Measurements from ENCODE around the gene ZFPL1. TPM values are rescaled to one million over a fixed set of nuclear protein-coding genes. Genes with fewer than 3 reads are reported as not detected.

Gene ZFPL1
- total RNA-seq, 4 donors from 2014 or later: 24.1 to 50.7 (median 43.7) TPM

GRCh38 chr11:65064847-65065240 lies 19.2 kb upstream of the ZFPL1 start:
- H3K36me3 ChIP-seq: no peaks in the 10 kb centered on the region
- H3K4me1 ChIP-seq: no peaks in the 10 kb centered on the region
- no peak overlapping the region for H3K27ac ChIP-seq (replicated peaks in 1 of 4)
- no peak for DNase-seq (ENCODE audit: extremely low spot score)
- WGBS: 75% methylated on average over 4 of the region's 4 CpGs
- TF ChIP-seq POLR2A (IDR thresholded peaks at IDR 0.05; ENCODE audit: low read depth) (no peak), CTCF (IDR thresholded peaks at IDR 0.05) (no peak), POLR2AphosphoS5 (IDR thresholded peaks at IDR 0.05) (no peak), EP300 (IDR thresholded peaks at IDR 0.05) (no peak)
- H3K27me3 ChIP-seq: no peaks in the 10 kb centered on the region
- no peak overlapping the region for H3K4me3 ChIP-seq
- H3K9me3 ChIP-seq: no peaks in the 10 kb centered on the region
- intact Hi-C loops (cut with DNase I): loop anchor here (10.0 kb wide), 1 partner anchor 690 kb away; no protein-coding TSS in a partner anchor

GRCh38 chr11:65065851-65066250 lies 18.2 kb upstream of the ZFPL1 start:
- no peaks in the 10 kb centered on the region for H3K4me1 ChIP-seq

GRCh38 chr11:65066315-65066714 lies 17.7 kb upstream of the ZFPL1 start:
- H3K4me1 ChIP-seq: no peaks in the 10 kb centered on the region
- H3K36me3 ChIP-seq: no peaks in the 10 kb centered on the region
- H3K27me3 ChIP-seq: no peaks in the 10 kb centered on the region
- no peak overlapping the region for H3K27ac ChIP-seq (replicated peaks in 1 of 4)
- no peaks in the 10 kb centered on the region for H3K9me3 ChIP-seq
- DNase-seq (ENCODE audit: extremely low spot score): no peak
- intact Hi-C loops (cut with DNase I): loop anchor here (10.0 kb wide), 1 partner anchor 688 kb away; no protein-coding TSS in a partner anchor
- H3K4me3 ChIP-seq: no peak overlapping the region
- WGBS: 71% methylated on average over 4 of the region's 11 CpGs
- TF ChIP-seq CTCF (IDR thresholded peaks at IDR 0.05) (no peak), POLR2AphosphoS5 (IDR thresholded peaks at IDR 0.05) (no peak), POLR2A (IDR thresholded peaks at IDR 0.05; ENCODE audit: low read depth) (no peak), EP300 (IDR thresholded peaks at IDR 0.05) (no peak)

More at GRCh38 chr11:65065851-65066250, 18.2 kb upstream of the ZFPL1 start:
- DNase-seq (ENCODE audit: extremely low spot score): no peak
- Histone ChIP-seq H3K27ac (replicated peaks in 1 of 4) (no peak overlapping the region), H3K9me3 (no peaks in the 10 kb centered on the region), H3K27me3 (no peaks in the 10 kb centered on the region), H3K4me3 (no peak overlapping the region), H3K36me3 (no peaks in the 10 kb centered on the region)
- intact Hi-C loops (cut with DNase I): loop anchor here (10.0 kb wide), 1 partner anchor 689 kb away; no protein-coding TSS in a partner anchor
- TF ChIP-seq EP300 (IDR thresholded peaks at IDR 0.05): no peak
- TF ChIP-seq POLR2AphosphoS5 (IDR thresholded peaks at IDR 0.05): no peak
- TF ChIP-seq CTCF (IDR thresholded peaks at IDR 0.05): no peak
- no peak for TF ChIP-seq POLR2A (IDR thresholded peaks at IDR 0.05; ENCODE audit: low read depth)
- WGBS: 93% methylated on average over 7 of the region's 7 CpGs

GRCh38 chr11:65066805-65067291 lies 17.2 kb upstream of the ZFPL1 start:
- Histone ChIP-seq H3K9me3 (no peaks in the 10 kb centered on the region), H3K4me3 (no peak overlapping the region), H3K4me1 (no peaks in the 10 kb centered on the region), H3K36me3 (no peaks in the 10 kb centered on the region), H3K27ac (replicated peaks in 1 of 4) (no peak overlapping the region), H3K27me3 (no peaks in the 10 kb centered on the region)
- intact Hi-C loops (cut with DNase I): loop anchor here (10.0 kb wide), 1 partner anchor 688 kb away; no protein-coding TSS in a partner anchor
- TF ChIP-seq POLR2A (IDR thresholded peaks at IDR 0.05; ENCODE audit: low read depth) (no peak), POLR2AphosphoS5 (IDR thresholded peaks at IDR 0.05) (no peak), EP300 (IDR thresholded peaks at IDR 0.05) (no peak)
- no peak for DNase-seq (ENCODE audit: extremely low spot score)
- 80% methylated on average over 3 of the region's 4 CpGs for WGBS

GRCh38 chr11:65067446-65067845 lies 16.6 kb upstream of the ZFPL1 start:
- Histone ChIP-seq H3K36me3 (no peaks in the 10 kb centered on the region), H3K4me1 (no peaks in the 10 kb centered on the region), H3K9me3 (no peaks in the 10 kb centered on the region), H3K27me3 (no peaks in the 10 kb centered on the region), H3K4me3 (no peak overlapping the region), H3K27ac (replicated peaks in 1 of 4) (no peak overlapping the region)
- TF ChIP-seq POLR2AphosphoS5 (IDR thresholded peaks at IDR 0.05) (no peak), CTCF (IDR thresholded peaks at IDR 0.05) (no peak), POLR2A (IDR thresholded peaks at IDR 0.05; ENCODE audit: low read depth) (no peak), EP300 (IDR thresholded peaks at IDR 0.05) (no peak)
- 73% methylated on average over 2 of the region's 10 CpGs for WGBS
- DNase-seq (ENCODE audit: extremely low spot score): no peak
- intact Hi-C loops (cut with DNase I): loop anchor here (10.0 kb wide), 1 partner anchor 687 kb away; no protein-coding TSS in a partner anchor

All from esophagus muscularis mucosa (tissue), 4 donors.